HepG2 (cell line): Measurements from ENCODE around the gene CABP4. TPM values are rescaled to one million over a fixed set of nuclear protein-coding genes. Genes with fewer than 3 reads are reported as not detected.
A peak's percentile ranks its signal among the peaks of the same experiment; 100 is the strongest.

Source experiments
- AKAP8 ChIP-seq: sonication (generic); formaldehyde crosslinking; IDR thresholded peaks from 2 replicates; pipeline ENCODE4 v1.5.1; 2020; ENCODE audit warnings: mild to moderate bottlenecking, missing genetic modification reagents
- ERF ChIP-seq: IDR thresholded peaks from 2 replicates; pipeline ENCODE4 v1.6.1; 2018; ENCODE audit warnings: missing biosample characterization, missing genetic modification reagents
- ISL2 ChIP-seq: sonication (generic); formaldehyde crosslinking; IDR thresholded peaks from 2 replicates; pipeline ENCODE4 v1.5.0; 2020; ENCODE audit warnings: missing genetic modification reagents
- KLF9 ChIP-seq: IDR thresholded peaks from 2 replicates; pipeline ENCODE4 v1.6.1; 2016; ENCODE audit warnings: low read depth
- MED8 ChIP-seq: sonication (generic); formaldehyde crosslinking; IDR thresholded peaks from 2 replicates; pipeline ENCODE4 v1.8.1; 2023; ENCODE audit warnings: mild to moderate bottlenecking, missing genetic modification reagents; ENCODE audit not compliant: insufficient replicate concordance
- SIN3A ChIP-seq: IDR thresholded peaks from 2 replicates; pipeline ENCODE4 v1.6.1; 2011; ENCODE audit warnings: low read depth, mild to moderate bottlenecking, control low read depth, low read length, borderline replicate concordance
- ZMYM3 ChIP-seq: sonication (generic); formaldehyde crosslinking; IDR thresholded peaks from 2 replicates; pipeline ENCODE4 v1.5.1; 2020; ENCODE audit warnings: mild to moderate bottlenecking, missing genetic modification reagents
- ZNF101 ChIP-seq: sonication (generic); formaldehyde crosslinking; IDR thresholded peaks from 2 replicates; pipeline ENCODE4 v1.4.0; 2020; ENCODE audit warnings: mild to moderate bottlenecking, low read depth, missing genetic modification reagents, borderline replicate concordance
- ZNF121 ChIP-seq: sonication (generic); formaldehyde crosslinking; IDR thresholded peaks from 2 replicates; pipeline ENCODE4 v1.5.0; 2020; ENCODE audit warnings: mild to moderate bottlenecking, missing genetic modification reagents
- ZNF205 ChIP-seq: IDR thresholded peaks from 2 replicates; pipeline ENCODE4 v1.6.1; 2018; ENCODE audit warnings: missing biosample characterization, missing genetic modification reagents
- ZNF33B ChIP-seq: sonication (generic); formaldehyde crosslinking; IDR thresholded peaks from 2 replicates; pipeline ENCODE4 v1.5.1; 2020; ENCODE audit warnings: mild to moderate bottlenecking, missing genetic modification reagents
- ZNF354B ChIP-seq: sonication (generic); formaldehyde crosslinking; IDR thresholded peaks from 2 replicates; pipeline ENCODE4 v1.8.0; 2022; ENCODE audit warnings: mild to moderate bottlenecking, missing genetic modification reagents
- ZNF550 ChIP-seq: sonication (generic); formaldehyde crosslinking; IDR thresholded peaks from 2 replicates; pipeline ENCODE4 v1.4.0; 2020; ENCODE audit warnings: mild to moderate bottlenecking, missing genetic modification reagents, borderline replicate concordance
- ZNF557 ChIP-seq: sonication (generic); formaldehyde crosslinking; IDR thresholded peaks from 2 replicates; pipeline ENCODE4 v1.4.0; 2020; ENCODE audit warnings: missing genetic modification reagents
- polyA plus RNA-seq, 8 experiments: library from polyadenylated mRNA; depleted of rRNA in 3 of 8; stranded (reverse) in 7 of 8; unstranded in 1 of 8; fragments of >200 nt; fragmentation: Illumina TruSeq in 4 of 8; extraction: Trizol in 4 of 8; gene quantifications; 2 replicates each; pipeline versions ENCODE4 v1.2.1 to v1.2.3, GENCODE V29; 2011 to 2016; ENCODE audit warnings: low read depth in 4 of 8, missing spikeins in 1 of 8, mixed read lengths in 1 of 8; ENCODE audit not compliant: insufficient read depth in 1 of 8
- total RNA-seq, 5 experiments: library from RNA; depleted of rRNA; stranded (reverse); fragments of >200 nt; fragmentation: Illumina TruSeq; extraction: Trizol; gene quantifications; 2 replicates each; pipeline ENCODE4 v1.2.3, GENCODE V29; 2016; ENCODE audit warnings: low read depth in 1 of 5
- TF ChIP-seq, protein P1 (sequence below): sonication (generic); formaldehyde crosslinking; conservative IDR thresholded peaks from 2 replicates; pipeline ENCODE4 v1.4.0; 2020; ENCODE audit warnings: mild to moderate bottlenecking, missing genetic modification reagents, moderate library complexity
- TF ChIP-seq, protein P2 (sequence below): sonication (generic); formaldehyde crosslinking; IDR thresholded peaks from 2 replicates; pipeline ENCODE4 v1.8.1; 2022; ENCODE audit warnings: mild to moderate bottlenecking, missing genetic modification reagents
- TF ChIP-seq, protein P3 (sequence below): sonication (generic); formaldehyde crosslinking; IDR thresholded peaks from 2 replicates; pipeline ENCODE4 v1.4.0; 2020; ENCODE audit warnings: mild to moderate bottlenecking, missing genetic modification reagents
- TF ChIP-seq, protein P4 (sequence below): sonication (generic); formaldehyde crosslinking; IDR thresholded peaks from 2 replicates; pipeline ENCODE4 v1.8.1; 2022; ENCODE audit warnings: low read depth, mild to moderate bottlenecking, missing genetic modification reagents

The CABP4 gene
- total and polyA plus RNA-seq, 2 of the 13 experiments (the other 11 are each of a cell fraction or from before 2014, with no cell fraction given), result not detected

DNA sequence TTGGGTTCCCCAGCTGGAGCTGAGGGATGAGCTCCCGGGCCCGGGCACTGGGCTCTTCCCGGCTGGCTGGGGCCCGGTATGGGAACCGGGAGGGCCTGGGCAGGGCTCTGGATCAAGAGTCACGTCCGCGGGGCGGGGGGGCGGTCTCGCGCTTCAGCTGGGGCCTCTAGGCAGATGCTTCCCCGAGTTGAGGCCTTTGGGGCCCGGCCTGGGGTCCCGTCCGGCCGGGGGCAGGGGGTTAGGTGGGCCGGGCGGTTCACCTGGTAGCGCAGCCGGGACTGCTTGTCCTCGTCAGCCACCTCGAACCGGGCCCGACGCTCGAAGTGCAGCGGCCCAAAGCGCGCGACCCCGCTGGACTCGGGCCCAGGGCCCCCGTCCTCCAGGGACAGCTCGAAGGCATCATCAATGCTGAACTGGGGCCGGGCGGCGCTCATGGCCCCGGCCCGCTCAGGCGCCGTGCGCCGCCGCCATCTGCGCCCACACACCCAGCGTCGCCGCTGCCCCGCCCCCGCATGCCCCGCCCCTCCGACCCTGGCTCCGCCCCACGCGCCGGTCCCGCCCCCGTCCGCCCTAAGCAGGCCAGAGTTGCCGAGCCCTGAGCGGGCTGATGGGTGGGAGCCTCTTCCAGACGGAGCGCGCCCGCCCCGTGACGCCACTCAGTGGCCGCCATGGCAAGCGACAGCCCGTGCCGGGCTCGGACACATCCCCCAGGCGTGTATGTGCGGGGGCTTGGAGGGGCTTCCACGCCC is 13.8 kb downstream of the CABP4 start, which contains the start of gene TMEM134 (continued):
- TF ChIP-seq ZNF557 (CRISPR knock-in tag), result peak; percentile 87; the same call in 1 of the 2 replicates
- peak; percentile 82 for TF ChIP-seq ZMYM3
- TF ChIP-seq, protein P1, sequence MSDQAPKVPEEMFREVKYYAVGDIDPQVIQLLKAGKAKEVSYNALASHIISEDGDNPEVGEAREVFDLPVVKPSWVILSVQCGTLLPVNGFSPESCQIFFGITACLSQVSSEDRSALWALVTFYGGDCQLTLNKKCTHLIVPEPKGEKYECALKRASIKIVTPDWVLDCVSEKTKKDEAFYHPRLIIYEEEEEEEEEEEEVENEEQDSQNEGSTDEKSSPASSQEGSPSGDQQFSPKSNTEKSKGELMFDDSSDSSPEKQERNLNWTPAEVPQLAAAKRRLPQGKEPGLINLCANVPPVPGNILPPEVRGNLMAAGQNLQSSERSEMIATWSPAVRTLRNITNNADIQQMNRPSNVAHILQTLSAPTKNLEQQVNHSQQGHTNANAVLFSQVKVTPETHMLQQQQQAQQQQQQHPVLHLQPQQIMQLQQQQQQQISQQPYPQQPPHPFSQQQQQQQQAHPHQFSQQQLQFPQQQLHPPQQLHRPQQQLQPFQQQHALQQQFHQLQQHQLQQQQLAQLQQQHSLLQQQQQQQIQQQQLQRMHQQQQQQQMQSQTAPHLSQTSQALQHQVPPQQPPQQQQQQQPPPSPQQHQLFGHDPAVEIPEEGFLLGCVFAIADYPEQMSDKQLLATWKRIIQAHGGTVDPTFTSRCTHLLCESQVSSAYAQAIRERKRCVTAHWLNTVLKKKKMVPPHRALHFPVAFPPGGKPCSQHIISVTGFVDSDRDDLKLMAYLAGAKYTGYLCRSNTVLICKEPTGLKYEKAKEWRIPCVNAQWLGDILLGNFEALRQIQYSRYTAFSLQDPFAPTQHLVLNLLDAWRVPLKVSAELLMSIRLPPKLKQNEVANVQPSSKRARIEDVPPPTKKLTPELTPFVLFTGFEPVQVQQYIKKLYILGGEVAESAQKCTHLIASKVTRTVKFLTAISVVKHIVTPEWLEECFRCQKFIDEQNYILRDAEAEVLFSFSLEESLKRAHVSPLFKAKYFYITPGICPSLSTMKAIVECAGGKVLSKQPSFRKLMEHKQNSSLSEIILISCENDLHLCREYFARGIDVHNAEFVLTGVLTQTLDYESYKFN (CRISPR knock-in tag), result peak; percentile 63
- TF ChIP-seq ZNF550, result no peak
- TF ChIP-seq, protein P2, sequence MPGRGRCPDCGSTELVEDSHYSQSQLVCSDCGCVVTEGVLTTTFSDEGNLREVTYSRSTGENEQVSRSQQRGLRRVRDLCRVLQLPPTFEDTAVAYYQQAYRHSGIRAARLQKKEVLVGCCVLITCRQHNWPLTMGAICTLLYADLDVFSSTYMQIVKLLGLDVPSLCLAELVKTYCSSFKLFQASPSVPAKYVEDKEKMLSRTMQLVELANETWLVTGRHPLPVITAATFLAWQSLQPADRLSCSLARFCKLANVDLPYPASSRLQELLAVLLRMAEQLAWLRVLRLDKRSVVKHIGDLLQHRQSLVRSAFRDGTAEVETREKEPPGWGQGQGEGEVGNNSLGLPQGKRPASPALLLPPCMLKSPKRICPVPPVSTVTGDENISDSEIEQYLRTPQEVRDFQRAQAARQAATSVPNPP (CRISPR knock-in tag), result no peak
- TF ChIP-seq ZNF205, result peak; percentile 53; the same call in 1 of the 2 replicates
- peak; percentile 74; the same call in 1 of the 2 replicates for TF ChIP-seq KLF9 (CRISPR knock-in tag)
- peak; percentile 76 for TF ChIP-seq ZNF121 (CRISPR knock-in tag)
- TF ChIP-seq ZNF354B, result no peak
- TF ChIP-seq, protein P3, sequence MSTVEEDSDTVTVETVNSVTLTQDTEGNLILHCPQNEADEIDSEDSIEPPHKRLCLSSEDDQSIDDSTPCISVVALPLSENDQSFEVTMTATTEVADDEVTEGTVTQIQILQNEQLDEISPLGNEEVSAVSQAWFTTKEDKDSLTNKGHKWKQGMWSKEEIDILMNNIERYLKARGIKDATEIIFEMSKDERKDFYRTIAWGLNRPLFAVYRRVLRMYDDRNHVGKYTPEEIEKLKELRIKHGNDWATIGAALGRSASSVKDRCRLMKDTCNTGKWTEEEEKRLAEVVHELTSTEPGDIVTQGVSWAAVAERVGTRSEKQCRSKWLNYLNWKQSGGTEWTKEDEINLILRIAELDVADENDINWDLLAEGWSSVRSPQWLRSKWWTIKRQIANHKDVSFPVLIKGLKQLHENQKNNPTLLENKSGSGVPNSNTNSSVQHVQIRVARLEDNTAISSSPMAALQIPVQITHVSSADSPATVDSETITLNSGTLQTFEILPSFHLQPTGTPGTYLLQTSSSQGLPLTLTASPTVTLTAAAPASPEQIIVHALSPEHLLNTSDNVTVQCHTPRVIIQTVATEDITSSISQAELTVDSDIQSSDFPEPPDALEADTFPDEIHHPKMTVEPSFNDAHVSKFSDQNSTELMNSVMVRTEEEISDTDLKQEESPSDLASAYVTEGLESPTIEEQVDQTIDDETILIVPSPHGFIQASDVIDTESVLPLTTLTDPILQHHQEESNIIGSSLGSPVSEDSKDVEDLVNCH, result no peak
- no peak for TF ChIP-seq ZNF33B (CRISPR knock-in tag)
- peak; percentile 93 for TF ChIP-seq ERF (CRISPR knock-in tag)
- TF ChIP-seq MED8, result no peak
- TF ChIP-seq AKAP8 (CRISPR knock-in tag), result peak; percentile 79; the same call in 1 of the 2 replicates
- TF ChIP-seq ISL2 (CRISPR knock-in tag), result peak; percentile 15; the same call in 1 of the 2 replicates
- no peak for TF ChIP-seq ZNF101 (CRISPR knock-in tag)
- TF ChIP-seq, protein P4, sequence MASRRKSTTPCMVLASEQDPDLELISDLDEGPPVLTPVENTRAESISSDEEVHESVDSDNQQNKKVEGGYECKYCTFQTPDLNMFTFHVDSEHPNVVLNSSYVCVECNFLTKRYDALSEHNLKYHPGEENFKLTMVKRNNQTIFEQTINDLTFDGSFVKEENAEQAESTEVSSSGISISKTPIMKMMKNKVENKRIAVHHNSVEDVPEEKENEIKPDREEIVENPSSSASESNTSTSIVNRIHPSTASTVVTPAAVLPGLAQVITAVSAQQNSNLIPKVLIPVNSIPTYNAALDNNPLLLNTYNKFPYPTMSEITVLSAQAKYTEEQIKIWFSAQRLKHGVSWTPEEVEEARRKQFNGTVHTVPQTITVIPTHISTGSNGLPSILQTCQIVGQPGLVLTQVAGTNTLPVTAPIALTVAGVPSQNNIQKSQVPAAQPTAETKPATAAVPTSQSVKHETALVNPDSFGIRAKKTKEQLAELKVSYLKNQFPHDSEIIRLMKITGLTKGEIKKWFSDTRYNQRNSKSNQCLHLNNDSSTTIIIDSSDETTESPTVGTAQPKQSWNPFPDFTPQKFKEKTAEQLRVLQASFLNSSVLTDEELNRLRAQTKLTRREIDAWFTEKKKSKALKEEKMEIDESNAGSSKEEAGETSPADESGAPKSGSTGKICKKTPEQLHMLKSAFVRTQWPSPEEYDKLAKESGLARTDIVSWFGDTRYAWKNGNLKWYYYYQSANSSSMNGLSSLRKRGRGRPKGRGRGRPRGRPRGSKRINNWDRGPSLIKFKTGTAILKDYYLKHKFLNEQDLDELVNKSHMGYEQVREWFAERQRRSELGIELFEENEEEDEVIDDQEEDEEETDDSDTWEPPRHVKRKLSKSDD, result peak; percentile 88; the same call in 1 of the 2 replicates
- TF ChIP-seq SIN3A, result peak; percentile 58; the same call in 1 of the 2 replicates
